ENCODE data around the gene BMPER.

The BMPER gene

DNA sequence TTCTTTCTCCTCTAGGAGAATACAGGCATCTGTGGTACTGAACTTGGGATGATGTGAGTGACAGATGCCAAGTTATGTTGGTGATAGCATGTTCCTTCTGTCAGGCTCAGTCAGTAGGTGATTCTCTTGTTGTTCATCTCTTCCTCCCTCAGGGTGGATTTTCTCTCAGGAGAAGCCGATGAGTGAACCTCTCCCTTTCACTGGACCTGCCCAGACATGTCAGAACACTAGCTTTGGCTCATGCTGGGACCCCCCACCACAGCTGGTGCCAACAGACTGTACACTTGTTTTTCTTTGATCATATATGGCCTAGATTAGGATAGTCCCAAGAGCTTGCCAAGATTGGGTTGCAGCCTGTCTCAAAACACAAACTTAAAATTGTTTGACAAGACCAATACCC, 129.4 kb downstream of the BMPER start:
- DNase-seq = no peak

- no peak for DNase-seq
These were observed 130.9 kb downstream of the BMPER start for GRCh38 chr7:34036051-34036920.

- no peak for DNase-seq
These were observed 131.8 kb downstream of the BMPER start for GRCh38 chr7:34036972-34037792.

- DNase-seq = no peak
These were observed 133.6 kb downstream of the BMPER start for GRCh38 chr7:34038816-34039470.

DNA sequence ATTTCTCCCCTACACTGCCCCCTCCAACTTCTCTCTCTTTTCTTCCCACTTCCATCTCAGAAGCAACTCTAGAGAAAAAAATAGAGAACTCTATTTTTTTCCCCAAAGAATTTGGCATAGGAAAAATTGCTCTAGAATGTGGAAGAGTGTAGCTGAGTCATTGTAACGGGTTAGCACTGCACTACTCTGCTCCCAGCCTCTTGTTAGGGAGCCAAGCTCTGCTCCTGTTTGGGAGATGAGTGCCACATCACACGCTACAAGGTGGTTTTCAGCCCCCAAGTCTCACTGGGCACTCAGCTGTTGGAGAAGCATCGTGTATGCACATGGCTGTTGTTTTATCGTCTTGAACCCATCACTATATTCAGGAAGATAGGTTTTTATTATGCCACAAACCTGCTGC, 136.4 kb downstream of the BMPER start:
- no peak for DNase-seq

GRCh38 chr7:34042406-34042805, 137.1 kb downstream of the BMPER start:
- no peak for DNase-seq

DNA sequence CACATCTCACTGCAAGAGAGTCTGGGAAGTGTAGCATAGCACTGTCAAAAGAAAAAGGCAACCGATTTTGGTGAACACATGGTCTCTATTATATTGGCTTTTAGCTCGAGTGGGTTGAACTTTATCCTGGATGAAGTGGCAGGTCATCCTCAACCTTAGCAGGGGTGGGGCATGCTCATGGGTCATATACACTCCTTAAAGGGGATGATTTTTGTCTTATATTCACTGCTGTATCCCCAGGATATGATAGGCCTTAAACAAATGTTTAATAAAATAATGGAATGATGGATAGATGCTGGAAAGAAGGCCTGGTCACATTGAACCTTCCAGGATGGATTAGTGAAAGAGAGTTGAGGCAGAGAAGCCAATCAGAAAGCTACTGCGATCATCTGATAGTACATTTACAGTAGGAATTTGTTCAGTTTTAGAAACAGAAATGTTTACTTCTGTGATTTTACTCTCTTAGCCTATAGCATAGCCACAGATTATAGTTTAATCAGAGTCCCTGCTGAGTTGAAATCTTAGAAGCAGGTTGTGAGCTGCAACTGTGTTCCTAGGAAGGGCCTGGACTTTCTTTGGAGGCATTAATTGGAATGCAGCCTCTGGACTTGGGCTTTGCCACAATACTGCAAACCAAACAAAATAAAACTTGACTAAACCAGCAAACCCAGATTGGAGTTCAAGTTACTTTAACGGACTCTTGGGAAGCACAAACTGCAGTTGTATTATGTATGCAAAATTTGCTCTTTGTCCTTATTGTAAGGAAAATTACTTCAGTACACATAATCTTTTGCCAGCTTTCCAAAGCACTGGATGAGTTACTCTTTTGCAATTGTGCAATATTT, 138.3 kb downstream of the BMPER start:
- DNase-seq = no peak

- no peak for DNase-seq
These were observed 138.9 kb downstream of the BMPER start for GRCh38 chr7:34044306-34044643.

- DNase-seq = no peak
These were observed 139.5 kb downstream of the BMPER start for GRCh38 chr7:34044734-34045353.

DNA sequence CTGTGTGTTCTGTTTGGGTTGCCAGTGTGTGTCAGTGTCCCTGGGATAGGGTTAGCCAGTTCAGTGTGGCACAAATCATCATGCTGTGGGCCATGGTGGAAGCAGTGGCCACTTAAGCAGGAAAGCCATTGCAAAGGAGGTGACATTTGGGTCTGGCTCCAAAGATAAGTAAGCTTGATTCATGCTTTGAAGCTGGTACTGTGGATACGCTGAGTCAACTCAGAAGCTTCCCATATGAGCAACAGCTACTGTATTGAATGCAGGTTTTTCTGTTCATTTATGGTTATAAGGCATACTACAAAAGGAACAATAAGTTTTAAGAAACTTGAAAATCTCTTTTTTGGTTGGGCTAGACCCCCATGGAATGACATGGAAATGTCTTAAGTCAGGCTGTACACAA, 143.1 kb downstream of the BMPER start:
- DNase-seq = no peak

DNA sequence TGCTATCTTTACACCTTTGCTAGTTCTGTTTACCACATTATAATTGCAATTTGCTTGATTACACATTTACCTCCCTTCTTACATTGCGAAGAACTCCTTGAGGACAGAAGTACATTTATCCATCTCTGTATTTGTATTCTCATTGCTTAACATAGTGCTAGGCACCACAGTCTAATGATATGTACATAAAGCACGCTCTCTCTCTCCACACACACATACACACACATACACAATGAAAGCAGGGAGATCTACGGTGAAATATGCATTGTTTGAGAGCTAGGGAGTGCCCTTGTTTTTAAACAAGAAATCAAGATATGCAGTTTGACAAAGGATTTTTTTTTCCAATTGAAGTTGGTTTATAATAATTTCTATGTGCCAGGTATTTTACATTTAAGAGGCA, 148.7 kb downstream of the BMPER start:
- no peak for DNase-seq

DNA sequence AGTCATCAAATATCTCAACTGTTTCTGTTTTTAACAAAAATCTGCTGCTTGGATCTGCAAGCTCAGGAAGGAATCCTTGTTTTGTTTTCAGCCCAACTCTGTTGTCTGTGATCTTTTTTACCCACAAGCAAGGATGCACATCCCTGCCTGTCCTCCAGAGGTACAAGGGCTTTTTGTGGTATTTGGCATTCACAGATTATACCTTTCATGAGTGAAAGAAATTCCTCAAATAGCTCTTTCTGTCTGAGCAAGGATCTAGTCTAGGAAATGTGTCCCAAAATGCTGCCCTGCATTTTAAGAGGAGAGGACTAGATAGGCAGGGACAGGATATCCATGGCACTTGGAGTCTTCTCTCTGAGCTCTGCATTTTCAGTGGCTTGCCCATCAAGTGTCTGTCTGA, 151.8 kb downstream of the BMPER start:
- DNase-seq = no peak

DNA sequence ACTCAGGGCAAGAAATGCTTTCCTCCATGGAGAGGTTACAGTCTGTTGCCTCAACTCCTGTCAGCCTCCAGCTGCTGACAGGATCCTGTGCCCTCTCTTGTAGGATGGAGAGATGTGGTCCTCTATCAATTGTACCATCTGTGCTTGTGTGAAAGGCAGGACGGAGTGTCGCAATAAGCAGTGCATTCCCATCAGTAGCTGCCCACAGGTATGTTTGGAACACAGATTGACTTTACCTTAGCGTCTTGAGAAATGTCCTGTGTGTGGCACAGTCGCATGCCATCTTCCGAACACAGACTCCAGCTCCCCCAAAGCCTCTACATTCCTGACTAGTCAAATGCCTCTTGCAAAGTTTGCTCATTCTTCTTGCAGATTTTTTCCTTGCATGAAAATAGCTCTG, 152.6 kb downstream of the BMPER start:
- DNase-seq = no peak

GRCh38 chr7:34058801-34059135, 153.4 kb downstream of the BMPER start:
- DNase-seq = no peak

DNA sequence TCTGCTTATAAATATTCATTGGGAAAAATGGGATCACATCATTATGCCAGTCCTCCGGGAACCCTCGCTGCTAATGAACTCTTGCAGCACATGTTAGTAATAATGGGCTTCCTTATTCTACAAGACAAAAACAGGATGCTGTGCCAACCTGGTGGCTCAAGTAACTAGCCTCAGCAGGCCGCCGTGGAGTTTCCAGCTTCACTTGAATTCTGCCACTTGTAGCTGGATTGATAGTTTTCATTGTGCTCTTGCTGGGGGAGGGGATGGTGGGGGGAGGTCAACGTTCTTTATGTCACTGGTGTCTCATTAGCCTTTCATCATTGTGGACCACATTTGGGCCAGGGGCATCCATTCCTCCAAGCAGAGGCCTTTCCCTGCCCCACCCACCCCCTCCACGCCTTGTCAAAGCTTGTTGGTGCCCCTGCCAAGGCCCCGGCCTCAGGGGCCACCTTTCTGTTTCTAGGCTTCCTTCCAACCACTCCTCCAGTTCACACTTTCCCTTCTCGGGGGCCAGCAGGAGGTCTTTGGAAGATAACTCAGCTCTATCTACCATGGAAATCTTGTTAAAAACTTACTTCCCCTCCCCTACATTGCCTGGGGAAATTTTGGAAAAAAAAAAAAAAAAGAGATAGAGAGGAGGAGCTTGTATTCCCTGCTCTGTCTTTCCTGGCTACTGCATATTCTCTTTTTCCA, 153.9 kb downstream of the BMPER start:
- DNase-seq = no peak

DNA sequence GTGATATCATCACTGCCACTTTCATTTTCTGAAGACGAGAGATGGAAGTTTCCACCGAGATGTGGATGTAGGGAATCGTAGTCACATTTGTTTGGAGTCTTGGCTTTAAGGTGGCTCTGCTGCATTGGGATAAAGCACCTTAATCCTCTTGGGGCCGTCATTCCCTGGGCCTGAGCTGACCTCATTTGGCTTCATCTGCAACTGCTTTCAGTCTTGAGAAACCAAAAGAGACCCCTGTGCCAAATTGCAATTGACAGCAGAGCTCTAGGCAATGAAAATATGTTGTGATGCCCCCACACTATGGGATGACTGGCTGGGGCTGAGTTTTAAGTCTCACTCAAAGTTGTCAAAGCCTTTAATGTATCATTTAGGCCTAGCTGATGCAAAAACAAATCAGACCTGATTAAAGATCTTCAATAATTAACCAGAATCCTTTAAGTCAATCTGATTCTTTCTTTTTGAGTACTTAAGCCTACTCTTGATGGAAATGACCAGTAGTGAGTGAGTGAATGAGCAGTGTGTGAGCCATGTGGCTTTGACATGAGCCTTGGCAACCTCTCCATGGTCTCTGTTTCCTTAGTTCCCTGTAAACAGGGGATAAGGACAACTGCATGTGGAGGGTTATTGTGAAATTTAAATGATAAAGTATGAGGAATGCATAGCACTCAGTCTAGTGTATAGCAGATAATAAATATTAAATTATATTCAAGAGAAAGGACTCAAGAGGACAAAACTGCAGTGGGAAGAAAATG, 155.0 kb downstream of the BMPER start:
- no peak for DNase-seq

- DNase-seq = no peak
These were observed 155.8 kb downstream of the BMPER start for GRCh38 chr7:34061149-34061548.

DNA sequence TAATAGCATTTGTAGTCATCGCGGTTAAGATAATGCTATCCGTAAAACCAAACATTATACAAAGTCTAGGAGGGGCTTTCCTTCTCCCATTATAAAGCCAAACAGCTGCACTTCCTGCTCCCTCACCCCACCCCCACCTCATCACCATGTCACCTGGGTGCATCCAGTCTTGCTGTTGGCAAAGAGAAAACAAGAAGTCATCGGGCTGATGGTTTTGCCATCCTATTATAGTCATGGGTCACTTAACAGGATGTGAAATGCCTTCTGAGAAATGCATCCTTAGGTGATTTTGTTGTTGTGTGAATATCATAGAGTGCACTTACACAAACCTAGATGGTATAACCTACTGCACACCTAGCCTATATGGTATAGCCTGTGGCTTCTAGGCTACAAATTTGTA, 157.0 kb downstream of the BMPER start:
- DNase-seq = no peak

- no peak for DNase-seq
These were observed 157.5 kb downstream of the BMPER start for GRCh38 chr7:34062826-34063225.

DNA sequence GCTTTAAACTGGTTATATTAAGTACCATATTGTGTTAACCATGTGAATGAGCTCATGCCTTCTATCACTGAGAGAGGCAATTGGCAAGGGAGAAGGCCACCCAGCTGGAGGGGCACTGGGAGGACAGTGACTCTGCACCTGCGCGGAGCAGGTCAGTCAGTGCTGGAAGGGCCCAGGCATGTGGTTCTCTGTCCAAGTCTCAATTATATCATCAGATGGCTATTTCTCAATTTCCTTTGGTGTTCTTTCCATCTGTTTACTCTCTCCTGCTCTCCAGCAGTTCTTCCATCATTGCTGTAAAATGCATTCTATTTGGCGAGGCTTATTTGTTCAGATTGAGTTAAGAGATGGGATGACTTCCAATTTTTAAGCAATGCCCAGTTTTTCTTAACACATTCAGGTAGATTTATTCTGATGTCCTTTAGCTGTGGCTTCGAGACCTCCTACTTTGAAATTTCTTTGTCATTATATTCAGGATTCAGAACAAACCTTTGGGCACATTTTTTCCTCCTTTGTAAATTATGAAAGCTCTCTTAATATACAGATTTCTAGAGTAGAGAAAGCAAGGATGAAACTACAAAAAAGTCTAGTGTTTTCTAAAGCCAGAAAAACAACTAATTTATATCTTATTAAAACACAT, 159.3 kb downstream of the BMPER start:
- DNase-seq = no peak

DNA sequence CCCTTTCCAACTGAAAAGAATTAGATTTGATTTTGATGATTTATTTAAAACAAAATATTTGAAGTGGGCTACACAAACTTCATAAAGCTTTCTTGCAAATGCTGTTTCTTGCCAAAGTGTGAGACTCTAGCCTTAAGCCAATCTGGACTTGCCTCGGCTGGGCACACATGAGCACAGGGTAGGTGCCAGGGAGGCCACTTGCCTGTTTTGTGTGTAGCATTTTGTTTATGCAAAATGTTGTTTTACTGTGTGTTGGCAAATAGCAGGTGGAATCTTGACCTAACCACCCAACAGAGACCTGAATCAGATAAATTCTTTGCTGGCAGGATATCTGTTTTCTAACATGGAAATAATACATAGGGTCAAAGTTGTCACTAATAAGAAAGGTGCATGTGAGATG, 161.1 kb downstream of the BMPER start:
- no peak for DNase-seq
